ENCODE data around the gene ZNF212.

ZNF212 gene

GRCh38 chr7:149239345-149240143 is at the start of gene ZNF212:
TSS of gene ZNF212 (plus strand) at chr7:149239651. CDS start at chr7:149239779, 128 bp downstream.
- DNase-seq, result peak; percentile 88 to 95 (median 92)

GRCh38 chr7:149191851-149192250 is 47.6 kb upstream of the ZNF212 start:
- DNase-seq, result no peak

GRCh38 chr7:149194799-149195179 is 44.7 kb upstream of the ZNF212 start:
- no peak for DNase-seq

GRCh38 chr7:149195180-149196150 is 44.0 kb upstream of the ZNF212 start, which contains the start of gene ZNF282:
TSS of gene ZNF282 (plus strand) at chr7:149195546. CDS start at chr7:149195590, 44 bp downstream.
- DNase-seq, result peak; percentile 90 to 96 (median 94)

- peak in 2 of 3 experiments; percentile 27 to 51 for DNase-seq
These were observed 43.2 kb upstream of the ZNF212 start for GRCh38 chr7:149196151-149196704.

GRCh38 chr7:149196705-149197171 is 42.7 kb upstream of the ZNF212 start:
- DNase-seq, result no peak

- DNase-seq, result no peak
These were observed 41.8 kb upstream of the ZNF212 start for GRCh38 chr7:149197675-149198074.

DNA sequence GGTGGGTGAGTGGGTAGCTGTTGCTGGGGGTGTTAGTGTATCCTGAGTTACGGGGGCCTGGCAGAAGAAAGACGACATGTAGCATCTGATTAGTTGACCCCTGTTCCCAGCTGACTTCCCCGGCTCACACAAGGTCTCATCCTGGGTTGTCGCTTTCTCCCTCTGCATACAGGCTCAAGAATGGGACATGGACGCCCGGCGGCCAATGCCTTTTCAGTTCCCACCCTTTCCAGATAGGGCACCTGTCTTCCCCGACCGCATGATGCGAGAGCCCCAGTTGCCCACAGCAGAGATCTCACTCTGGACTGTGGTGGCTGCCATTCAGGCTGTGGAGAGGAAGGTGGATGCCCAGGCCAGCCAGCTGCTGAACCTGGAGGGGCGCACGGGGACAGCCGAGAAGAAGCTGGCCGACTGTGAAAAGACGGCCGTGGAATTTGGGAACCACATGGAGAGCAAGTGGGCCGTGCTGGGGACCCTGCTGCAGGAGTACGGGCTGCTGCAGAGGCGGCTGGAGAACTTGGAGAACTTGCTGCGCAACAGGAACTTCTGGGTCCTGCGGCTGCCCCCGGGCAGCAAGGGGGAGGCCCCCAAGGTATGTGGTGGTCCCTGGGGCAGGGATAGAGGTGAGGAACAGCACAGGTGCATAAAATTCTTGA is 41.2 kb upstream of the ZNF212 start:
- DNase-seq, result no peak

DNA sequence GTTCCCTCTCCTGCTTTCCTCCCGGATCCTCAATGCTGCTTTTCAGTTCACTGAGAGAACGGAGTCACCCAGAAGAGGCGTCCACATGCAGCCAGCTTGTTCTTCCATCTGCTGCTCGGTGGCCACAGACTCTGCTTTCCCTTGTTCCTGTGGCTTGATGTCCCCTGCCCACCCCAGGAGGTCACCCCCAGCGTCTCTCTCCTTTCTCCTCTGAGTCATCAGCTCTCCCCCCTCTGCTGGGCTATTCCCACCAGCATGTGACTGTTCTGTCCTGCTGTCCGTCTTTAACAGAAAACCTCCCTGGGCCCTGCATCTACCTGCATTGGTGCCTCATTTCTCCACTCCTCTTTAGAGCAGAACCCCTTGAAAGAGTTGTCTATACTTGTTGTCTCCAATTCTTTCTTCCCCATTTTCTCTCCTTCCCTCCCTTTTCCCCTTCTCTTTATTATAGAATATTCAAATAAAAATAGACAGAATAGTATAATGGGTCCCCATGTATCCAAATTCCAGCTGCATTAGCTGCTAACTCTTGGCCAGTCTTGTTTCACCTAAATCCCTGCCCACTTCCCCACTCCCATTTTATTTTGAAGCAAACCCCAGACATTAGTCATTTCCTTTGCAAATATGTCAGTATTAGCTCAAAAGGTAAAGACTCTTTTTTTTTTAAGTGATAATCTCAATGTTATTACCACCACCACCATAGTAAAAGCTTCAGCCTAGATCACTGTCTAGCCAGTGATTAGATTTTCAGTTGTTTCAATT is 40.0 kb upstream of the ZNF212 start:
- no peak for DNase-seq

- no peak for DNase-seq
These were observed 36.6 kb upstream of the ZNF212 start for GRCh38 chr7:149202831-149203231.

DNA sequence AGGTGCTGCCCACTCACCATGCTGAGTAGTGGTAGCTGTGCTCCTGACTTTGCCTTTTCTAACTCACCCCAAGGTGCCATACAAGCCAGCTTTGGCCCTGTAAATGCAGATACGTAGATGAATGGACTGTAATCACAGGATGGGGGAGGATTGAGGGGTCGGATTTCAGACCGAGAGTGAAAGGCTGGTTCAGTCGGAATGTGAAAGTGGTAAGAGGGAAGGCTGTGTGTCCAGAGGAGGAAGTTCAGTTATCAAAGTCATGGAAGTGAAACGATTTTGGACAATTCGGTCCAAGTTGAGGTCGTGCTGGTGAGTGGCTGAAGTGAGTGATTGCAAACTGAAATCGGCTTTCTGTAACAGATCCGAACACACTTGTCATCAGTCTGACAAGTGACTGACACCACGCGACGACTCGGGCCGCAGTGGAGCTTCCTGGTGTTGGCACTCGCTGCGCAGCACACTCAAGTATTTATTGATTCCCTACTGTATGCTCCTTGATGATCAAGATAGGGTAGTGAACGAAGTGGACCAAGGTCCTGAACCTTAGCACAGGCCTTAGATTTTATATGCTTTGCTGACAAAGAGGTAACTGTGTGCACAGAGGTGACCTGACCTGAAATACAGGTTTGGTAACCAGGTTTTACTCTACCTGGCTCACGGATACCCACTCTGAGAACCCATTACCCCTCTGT is 33.6 kb upstream of the ZNF212 start:
- no peak for DNase-seq

- no peak for DNase-seq
These were observed 32.0 kb upstream of the ZNF212 start for GRCh38 chr7:149207324-149208035.

DNA sequence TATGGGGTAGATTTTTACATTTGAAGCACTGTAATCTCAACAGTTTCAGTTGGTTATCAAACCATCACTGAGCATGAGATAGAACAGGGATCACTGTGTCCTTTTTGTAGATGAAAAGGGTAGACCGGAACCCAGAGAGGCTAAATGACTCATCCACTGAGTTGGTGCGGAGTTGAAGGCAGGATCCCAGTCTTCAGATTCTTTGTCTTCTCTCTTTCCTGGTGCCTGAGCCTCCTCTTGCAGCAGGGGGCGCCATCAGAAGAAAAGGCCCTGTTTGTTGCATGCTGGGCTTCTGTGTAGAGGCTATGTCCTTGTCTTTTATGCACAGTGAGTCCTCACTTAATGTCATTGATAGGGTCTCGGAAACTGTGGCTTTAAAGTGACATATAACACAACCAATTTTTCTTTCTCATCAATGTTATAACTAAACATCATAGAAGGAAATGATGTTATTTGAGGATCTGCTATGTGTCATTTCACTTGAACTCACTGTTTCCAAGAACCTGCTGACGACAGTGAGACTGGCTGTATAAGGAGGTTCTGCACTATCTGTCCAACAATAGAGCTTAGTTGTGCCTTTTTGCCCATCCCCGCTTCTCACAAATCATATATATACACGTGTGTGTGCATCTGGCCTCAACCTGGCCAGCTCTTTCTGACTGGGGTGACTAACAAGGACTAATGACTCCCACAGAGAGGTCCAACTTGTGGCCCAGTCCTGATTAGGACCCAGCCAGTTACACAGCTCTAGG is 29.8 kb upstream of the ZNF212 start:
- DNase-seq, result peak in 1 of 3 experiments; percentile 61

DNA sequence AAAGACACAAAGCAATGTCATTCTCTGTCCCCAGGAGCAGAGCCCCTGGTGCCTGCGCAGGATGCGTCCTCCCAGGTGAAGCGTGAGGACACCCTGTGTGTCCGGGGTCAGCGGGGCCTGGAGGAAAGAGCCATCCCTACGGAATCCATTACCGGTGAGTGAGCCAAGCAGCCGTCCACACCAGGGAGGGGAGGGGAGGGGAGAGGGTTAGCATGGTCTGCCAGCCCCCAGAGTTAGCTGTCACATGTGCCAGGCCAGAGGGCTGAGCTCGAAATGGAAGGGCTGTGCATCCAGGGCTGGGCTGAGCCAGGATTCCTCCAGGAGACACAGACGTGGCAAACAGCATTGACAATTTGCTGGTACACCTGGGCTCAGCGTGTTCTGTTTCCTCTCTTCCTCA is 28.9 kb upstream of the ZNF212 start:
- DNase-seq, result no peak

DNA sequence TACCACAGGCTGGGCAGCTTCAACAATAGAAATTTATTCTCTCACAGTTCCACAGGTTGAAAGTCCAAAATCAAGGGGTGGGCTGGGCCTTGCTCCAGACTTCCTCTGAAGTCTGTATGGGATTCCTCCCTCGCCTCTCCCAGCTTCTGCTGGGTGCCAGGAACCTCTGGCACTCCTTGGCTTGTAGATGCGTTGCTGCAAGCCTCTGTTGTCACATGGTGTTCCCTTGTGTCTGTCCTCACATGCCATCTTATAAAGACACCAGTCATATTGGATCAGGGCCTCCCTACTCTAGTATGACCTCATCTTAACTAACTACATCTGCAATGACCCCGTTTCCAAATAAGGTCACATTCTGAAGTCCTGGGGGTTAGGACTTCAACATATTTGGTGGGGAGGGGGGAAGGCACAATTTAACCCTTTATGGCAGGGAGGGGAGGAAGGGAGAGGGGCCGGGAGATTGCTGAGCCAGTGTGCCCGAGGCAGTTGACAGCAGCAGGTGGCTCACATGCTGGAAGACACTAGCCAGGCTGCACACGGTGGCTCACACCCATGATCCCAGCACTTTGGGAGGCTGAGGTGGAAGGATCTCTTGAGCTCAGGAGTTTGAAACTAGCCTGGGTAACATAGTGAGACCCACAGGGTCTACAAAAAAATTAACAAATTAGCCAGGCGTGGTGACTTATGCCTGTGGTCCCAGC is 25.3 kb upstream of the ZNF212 start:
- no peak for DNase-seq

GRCh38 chr7:149216402-149216801 is 23.0 kb upstream of the ZNF212 start:
- DNase-seq, result no peak

DNA sequence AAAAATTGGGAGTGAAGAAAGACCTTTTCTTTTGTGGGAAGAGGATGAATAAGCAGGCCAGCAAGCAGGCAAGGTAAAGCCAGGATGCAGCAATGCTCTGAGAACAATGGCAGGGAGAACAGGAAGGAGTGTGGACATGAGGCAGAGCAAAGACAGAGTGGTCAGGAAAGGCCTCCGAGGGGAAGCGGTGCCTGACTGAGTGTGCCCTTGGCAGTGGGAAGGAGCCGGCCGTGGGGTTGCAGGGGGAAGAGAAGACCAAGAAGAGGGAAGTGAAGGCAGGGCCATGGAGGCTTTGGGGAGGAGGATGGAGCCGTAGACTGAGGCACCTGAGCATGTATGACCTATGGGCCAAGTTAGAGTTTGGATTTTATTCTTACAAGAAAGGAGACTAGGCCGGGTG is 21.9 kb upstream of the ZNF212 start:
- no peak for DNase-seq

DNA sequence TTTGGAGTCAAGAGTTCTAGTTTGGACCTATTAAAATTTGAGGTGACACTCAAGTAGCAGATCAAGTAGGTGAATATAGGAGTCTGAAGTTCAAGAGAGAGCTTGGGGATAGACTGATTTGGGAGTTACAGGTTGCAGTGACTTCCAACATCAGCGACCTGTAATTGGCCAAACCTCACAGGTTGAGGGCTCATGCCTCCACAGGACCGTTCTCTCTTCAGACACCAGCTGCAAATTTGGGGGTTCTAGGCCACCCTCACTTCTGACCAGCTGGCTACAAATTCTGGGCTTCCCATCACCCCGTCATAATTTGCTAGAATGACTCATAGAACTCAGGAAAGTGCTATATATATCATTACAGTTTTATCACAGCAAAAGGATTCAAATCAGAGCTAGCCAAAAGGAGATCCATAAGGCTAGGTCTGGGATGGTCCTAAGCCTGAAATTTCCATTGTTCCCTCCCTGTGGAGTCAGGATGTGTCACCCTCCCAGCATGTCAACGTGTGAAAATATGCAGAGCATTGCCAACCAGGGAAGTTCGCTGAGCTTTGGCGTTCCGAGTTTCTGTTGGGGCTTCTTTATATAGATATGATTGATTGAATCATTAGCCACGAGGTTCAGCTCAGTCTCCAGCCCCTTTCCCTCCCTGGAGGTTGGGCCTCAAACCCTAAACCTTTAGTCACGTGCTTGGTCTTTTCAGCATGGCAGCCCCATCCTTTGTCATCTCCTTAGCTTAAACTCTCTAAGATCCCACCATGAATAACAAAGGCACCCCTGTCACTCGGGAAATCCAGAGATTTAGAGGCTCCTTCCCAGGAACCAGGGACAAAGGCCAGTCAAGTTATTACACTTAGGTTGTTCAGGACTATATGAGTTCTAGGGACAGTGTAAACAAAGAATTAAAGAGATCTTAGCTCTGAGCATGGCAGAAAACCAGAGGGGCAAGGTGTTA is 20.7 kb upstream of the ZNF212 start:
- no peak for DNase-seq
